Measurements from ENCODE around the gene DGKB.

- TF ChIP-seq CTCF (IDR thresholded peaks at IDR 0.05; ENCODE audit: poor library complexity), result no peak
- no peak for TF ChIP-seq EZH2 (IDR thresholded peaks at IDR 0.05; ENCODE audit: borderline replicate concordance)
Observed at GRCh38 chr7:14806891-14807290, 95.7 kb downstream of the DGKB start.
